ENCODE data around the gene CDC42EP1. TPM values are rescaled to one million over a fixed set of nuclear protein-coding genes. Genes with fewer than 3 reads are reported as not detected.

CDC42EP1 gene
- total RNA-seq, 4 donors from 2014 or later, result 5.6 to 8.8 (median 6.8) TPM

DNA sequence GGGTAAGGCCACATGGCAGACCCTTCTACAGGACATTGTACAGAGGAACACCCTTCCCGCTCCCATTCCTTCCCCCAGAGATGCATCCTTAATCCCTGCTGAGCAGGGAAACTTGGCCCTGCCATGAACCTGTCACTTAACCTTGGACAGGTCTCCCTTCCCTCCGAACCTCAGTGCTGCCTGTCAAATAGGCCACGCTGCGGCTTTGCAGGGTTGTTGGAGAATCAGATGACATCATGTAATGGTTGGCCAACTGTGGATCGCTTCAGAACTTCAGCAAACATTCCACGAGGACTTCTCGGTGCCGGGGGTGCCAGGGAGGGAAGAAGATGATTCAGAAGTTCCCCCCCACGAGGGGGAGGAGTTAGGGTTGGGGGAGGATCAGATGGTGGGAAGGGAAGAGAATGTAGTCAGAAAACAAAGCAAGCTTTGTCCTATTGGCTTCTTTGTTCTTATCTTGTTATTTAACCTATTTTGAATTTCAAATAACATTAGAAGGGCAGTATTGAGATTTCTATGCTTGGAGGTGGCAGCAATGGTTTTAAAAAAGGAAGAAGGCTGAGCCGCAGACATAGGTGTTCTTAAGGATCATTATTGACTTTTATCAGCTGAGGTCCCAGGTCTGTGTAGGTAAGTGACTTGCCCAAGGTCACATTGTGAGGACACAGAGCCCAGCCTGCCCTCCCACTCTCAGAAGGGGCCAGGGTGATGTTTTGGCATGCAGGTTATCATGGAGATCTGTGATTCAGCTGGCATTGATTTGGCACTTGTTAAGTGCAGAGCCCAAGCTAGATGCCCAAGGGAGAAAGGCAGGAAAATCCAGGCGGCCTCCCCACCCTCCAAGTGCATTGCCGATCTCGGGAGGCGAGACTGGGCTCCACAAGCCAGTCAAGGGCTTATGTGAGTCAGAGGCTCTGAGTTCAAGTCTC, 3.1 kb downstream of the CDC42EP1 start:
- no peak overlapping the region for H3K4me3 ChIP-seq
- peaks cover 25 to 26% of the 10 kb centered on the region in 2 donors for H3K4me1 ChIP-seq
- TF ChIP-seq, protein P1, sequence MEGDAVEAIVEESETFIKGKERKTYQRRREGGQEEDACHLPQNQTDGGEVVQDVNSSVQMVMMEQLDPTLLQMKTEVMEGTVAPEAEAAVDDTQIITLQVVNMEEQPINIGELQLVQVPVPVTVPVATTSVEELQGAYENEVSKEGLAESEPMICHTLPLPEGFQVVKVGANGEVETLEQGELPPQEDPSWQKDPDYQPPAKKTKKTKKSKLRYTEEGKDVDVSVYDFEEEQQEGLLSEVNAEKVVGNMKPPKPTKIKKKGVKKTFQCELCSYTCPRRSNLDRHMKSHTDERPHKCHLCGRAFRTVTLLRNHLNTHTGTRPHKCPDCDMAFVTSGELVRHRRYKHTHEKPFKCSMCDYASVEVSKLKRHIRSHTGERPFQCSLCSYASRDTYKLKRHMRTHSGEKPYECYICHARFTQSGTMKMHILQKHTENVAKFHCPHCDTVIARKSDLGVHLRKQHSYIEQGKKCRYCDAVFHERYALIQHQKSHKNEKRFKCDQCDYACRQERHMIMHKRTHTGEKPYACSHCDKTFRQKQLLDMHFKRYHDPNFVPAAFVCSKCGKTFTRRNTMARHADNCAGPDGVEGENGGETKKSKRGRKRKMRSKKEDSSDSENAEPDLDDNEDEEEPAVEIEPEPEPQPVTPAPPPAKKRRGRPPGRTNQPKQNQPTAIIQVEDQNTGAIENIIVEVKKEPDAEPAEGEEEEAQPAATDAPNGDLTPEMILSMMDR (IDR thresholded peaks at IDR 0.05 in 4 of 5, conservative IDR thresholded peaks at IDR 0.05 in 1 of 5), result no peak
- TF ChIP-seq POLR2A (IDR thresholded peaks at IDR 0.05), result no peak
- H3K27ac ChIP-seq, result peak overlapping the region; percentile 83 to 91 (median 86)
- in situ Hi-C loops (cut with MboI; ENCODE audit: low sequenced_read_pairs in 4 of 4) (no loop called here), intact Hi-C loops (cut with DNase I; ENCODE audit: low total_unique reads) (no loop called here)
- H3K9me3 ChIP-seq, result no peaks in the 10 kb centered on the region
- ATAC-seq, result peak; percentile 19 to 34
- DNase-seq, result peak; percentile 39 to 66
- H3K36me3 ChIP-seq, result no peaks in the 10 kb centered on the region
- peaks cover 17 to 33% (median 29%) of the 10 kb centered on the region in 3 donors for H3K27me3 ChIP-seq

DNA sequence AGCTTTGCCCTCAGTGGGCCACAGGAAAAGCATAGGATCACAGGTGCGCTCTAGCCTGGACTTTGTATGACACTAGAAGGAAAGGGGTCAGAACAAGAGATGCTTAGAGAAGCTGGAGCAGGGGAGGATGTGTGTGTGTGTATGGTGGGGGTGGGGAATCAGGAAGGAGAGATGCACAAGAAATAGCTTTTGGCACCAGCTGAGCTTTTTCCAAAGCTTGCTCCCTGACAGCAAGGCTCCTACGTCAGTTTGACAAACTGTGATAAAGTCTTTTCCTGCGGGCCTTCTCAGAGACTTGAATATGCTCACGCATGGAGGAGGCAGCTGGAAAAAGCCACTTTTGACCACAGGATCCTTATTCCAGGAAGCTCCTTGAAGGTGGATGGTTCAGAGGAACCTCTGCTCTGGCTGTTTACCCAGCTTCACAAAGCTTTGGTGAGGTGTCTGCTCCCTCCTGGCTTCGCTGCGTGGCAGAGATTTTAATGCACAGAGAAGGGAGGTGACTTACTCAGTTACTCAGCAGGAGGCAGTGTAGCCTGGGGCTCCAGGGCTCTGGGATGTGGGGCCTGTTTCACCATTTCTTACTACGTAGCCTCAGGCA, 3.9 kb downstream of the CDC42EP1 start:
- no peak for ATAC-seq
- Histone ChIP-seq H3K36me3 (no peaks in the 10 kb centered on the region), H3K9me3 (no peaks in the 10 kb centered on the region), H3K4me3 (no peak overlapping the region), H3K27me3 (peaks cover 17 to 33% (median 29%) of the 10 kb centered on the region in 3 donors), H3K27ac (peak overlapping the region; percentile 83 to 91 (median 86)), H3K4me1 (peaks cover 22 to 25% of the 10 kb centered on the region in 2 donors)
- intact Hi-C loops (cut with DNase I; ENCODE audit: low total_unique reads), result no loop called here
- no peak for DNase-seq
- in situ Hi-C loops (cut with MboI; ENCODE audit: low sequenced_read_pairs in 4 of 4), result no loop called here
- TF ChIP-seq, protein P1 (IDR thresholded peaks at IDR 0.05 in 4 of 5, conservative IDR thresholded peaks at IDR 0.05 in 1 of 5), result no peak
- TF ChIP-seq POLR2A (IDR thresholded peaks at IDR 0.05), result no peak

DNA sequence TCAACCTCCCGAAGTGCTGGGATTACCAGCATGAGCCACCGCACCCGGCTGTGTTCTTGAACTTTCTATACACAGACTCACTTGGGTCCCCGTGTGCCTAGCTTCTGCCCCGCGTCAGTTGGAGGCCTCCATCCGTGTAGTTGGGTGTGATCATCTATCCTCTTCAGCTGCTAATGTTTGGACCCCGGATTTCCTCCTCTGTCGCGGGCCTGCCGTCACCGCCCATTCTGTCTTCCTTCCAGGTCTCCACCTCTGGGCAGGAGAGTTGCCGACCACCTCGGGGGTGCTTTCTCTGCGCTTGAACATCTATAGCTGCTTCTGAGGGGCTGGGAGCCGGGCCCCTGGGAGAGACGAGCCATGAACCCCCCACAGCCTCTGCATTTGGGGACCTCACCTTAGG, 5.5 kb downstream of the CDC42EP1 start:
- H3K4me3 ChIP-seq, result no peak overlapping the region
- H3K4me1 ChIP-seq, result peaks cover 22 to 25% of the 10 kb centered on the region in 2 donors
- in situ Hi-C loops (cut with MboI; ENCODE audit: low sequenced_read_pairs in 4 of 4), result no loop called here
- peak overlapping the region; percentile 34 to 83 (median 52) for H3K27ac ChIP-seq
- DNase-seq (no peak), ATAC-seq (no peak)
- no peak for TF ChIP-seq POLR2A (IDR thresholded peaks at IDR 0.05)
- TF ChIP-seq, protein P1 (IDR thresholded peaks at IDR 0.05 in 4 of 5, conservative IDR thresholded peaks at IDR 0.05 in 1 of 5), result no peak
- no peaks in the 10 kb centered on the region for H3K36me3 ChIP-seq
- intact Hi-C loops (cut with DNase I; ENCODE audit: low total_unique reads), result no loop called here
- peaks cover 13 to 30% (median 26%) of the 10 kb centered on the region in 3 donors for H3K27me3 ChIP-seq
- no peaks in the 10 kb centered on the region for H3K9me3 ChIP-seq

DNA sequence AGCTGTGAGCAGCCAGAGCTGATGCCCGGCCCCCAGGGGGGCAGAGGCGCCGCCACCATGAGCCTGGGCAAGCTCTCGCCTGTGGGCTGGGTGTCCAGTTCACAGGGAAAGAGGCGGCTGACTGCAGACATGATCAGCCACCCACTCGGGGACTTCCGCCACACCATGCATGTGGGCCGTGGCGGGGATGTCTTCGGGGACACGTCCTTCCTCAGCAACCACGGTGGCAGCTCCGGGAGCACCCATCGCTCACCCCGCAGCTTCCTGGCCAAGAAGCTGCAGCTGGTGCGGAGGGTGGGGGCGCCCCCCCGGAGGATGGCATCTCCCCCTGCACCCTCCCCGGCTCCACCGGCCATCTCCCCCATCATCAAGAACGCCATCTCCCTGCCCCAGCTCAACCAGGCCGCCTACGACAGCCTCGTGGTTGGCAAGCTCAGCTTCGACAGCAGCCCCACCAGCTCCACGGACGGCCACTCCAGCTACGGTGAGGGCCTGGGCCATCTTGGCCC, 6.1 kb downstream of the CDC42EP1 start:
- no peak for DNase-seq
- intact Hi-C loops (cut with DNase I; ENCODE audit: low total_unique reads), result no loop called here
- H3K27me3 ChIP-seq, result peaks cover 7 to 25% (median 21%) of the 10 kb centered on the region in 3 donors
- H3K4me3 ChIP-seq, result no peak overlapping the region
- TF ChIP-seq POLR2A (IDR thresholded peaks at IDR 0.05), result no peak
- TF ChIP-seq, protein P1 (IDR thresholded peaks at IDR 0.05 in 4 of 5, conservative IDR thresholded peaks at IDR 0.05 in 1 of 5), result no peak
- no peak for ATAC-seq
- peaks cover 22% of the 10 kb centered on the region in 2 donors for H3K4me1 ChIP-seq
- in situ Hi-C loops (cut with MboI; ENCODE audit: low sequenced_read_pairs in 4 of 4), result no loop called here
- no peaks in the 10 kb centered on the region for H3K9me3 ChIP-seq
- no peaks in the 10 kb centered on the region for H3K36me3 ChIP-seq
- H3K27ac ChIP-seq, result peak overlapping the region; percentile 34 to 83 (median 52)

Data from gastrocnemius medialis (tissue), 4 donors.